ENCODE data around the gene RAB40B.
"Not testable (repeated sequence)": the region's sequence is repeated elsewhere in the genome, so short reads cannot be mapped to it uniquely, and the experiment has no call there.

RAB40B gene, protein sequence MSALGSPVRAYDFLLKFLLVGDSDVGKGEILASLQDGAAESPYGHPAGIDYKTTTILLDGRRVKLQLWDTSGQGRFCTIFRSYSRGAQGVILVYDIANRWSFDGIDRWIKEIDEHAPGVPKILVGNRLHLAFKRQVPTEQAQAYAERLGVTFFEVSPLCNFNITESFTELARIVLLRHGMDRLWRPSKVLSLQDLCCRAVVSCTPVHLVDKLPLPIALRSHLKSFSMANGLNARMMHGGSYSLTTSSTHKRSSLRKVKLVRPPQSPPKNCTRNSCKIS

DNA sequence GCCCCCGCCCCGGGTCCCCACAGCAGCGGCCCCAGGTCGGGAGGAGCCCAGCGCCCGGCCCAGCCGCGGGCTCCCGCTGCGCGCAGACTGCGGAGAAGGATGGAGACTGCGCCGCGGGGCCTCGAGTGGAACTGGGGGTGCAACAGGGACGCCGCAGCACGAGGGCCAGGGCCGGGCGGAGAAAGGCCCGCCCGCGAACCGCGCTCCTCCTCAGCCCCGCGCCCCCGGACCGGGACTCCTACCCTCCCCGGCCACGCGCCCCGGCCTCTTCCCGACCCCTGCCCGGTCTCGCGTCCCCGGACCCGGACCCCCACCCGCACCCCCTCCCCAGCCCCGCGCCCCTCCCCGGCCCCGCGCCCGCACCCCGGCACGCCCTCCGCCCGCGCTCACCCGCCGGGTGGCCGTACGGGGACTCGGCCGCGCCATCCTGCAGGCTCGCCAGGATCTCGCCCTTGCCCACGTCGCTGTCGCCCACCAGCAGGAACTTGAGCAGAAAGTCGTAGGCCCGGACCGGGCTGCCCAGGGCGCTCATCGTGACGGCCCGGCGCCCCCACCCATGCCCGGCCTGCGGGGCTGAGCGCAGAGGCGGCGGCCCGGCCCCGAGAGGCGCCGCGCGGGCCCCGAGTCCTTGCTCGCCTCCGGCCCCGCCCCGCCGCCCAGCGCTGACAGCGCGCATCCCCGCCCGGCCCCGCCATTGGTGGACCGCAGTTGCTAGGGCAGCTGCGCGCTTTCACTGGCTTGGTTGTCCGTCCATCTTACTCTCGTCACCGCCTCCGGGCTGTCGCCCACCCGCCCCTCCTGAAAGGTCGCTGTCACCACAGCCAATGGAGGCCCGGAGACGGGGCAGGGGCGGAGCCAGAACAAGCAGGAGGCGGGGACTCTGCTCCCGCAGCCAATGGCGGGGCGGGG, at the start of gene RAB40B:
Gene RAB40B (minus strand): TSS at position 634 of the 909 bp plus-strand sequence. CDS start 102 bp downstream, at position 532.
- DNase-seq (ENCODE audit: low read depth in 2 of 2), result peak; percentile 96 to 99

- DNase-seq (ENCODE audit: low read depth in 2 of 2), result no peak
Observed at GRCh38 chr17:82745524-82745923, 47.0 kb upstream of the RAB40B start.

GRCh38 chr17:82744736-82745135, 46.2 kb upstream of the RAB40B start:
- not testable (repeated sequence) for DNase-seq (ENCODE audit: low read depth in 2 of 2)

GRCh38 chr17:82743344-82744219, 45.1 kb upstream of the RAB40B start:
- DNase-seq (ENCODE audit: low read depth in 2 of 2), result no peak

- no peak for DNase-seq (ENCODE audit: low read depth in 2 of 2)
Observed at GRCh38 chr17:82740906-82741759, 42.6 kb upstream of the RAB40B start.

DNA sequence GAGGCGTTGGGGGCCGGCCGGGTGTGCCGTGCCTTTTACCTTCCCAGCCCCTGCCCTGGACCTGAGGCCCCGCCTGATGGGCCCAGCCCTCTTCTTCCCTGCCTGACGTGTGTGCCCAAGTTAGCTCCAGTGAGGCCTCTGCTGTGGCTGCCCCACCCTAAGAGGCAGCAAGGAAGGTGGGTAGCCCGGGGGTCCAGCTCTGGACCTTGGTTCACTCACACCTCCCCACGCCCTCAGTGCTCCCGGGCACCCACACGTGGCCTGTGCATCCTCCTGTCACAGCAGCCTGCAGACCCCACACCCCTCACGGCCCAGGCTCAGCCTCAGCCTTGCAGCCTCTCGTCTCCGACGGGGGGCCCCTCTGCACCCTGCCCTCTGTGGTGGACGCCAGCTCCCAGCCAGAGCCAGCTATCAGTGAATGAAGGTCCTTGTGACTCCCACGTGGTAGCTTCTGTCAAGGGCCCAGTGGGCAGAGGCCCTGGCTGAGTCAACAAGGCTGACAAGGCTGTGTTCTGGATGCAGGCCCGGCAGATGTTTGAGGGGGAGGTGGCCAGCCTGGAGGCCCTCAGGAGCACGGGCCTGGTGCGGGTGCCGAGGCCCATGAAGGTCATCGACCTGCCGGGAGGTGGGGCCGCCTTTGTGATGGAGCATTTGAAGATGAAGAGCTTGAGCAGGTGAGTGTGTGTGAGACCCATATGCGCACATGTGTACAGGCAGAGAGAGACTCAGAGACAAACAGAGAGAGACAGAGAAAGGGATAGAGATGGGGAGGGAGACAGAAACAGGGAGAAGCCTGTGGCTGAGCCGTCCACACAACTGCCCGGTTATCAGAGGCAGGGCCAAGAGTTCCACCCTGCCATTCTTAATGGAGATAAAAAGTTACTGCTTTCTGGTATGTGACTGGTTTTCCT, 39.7 kb upstream of the RAB40B start:
- no peak for DNase-seq (ENCODE audit: low read depth in 2 of 2)

DNA sequence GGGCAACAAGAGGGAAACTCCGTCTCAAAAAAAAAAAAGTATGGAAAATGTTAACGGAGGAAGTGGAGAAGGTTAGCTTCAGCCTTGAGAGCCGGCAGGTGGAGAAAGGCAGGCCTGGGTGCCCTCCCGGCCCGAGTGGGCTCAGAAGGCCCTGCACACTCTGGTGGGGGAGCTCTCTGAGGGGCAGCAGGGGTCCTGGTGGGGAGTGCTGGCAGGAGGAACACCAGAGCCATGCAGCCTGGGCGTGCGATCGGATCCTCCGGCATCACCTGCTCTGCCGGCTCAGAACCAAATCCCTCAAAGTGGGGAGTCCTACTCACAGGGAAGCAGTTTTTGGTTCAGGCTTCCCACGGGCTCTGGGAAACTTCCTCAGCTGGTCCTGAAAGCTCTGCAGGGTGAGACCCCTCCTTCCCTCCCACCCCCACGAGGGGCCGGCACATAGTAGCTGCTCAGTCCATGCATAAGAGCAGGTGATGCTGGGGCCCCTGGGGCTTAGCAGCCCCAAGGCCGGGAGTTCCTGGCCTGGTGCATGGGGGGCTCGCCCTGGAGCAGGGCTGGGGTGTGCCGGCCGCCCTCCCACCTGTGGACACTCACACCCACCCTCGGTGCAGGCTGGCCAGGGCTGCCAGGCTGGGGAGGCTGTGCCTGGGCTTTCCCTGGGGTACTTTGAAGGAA, 38.1 kb upstream of the RAB40B start:
- DNase-seq (ENCODE audit: low read depth in 2 of 2), result no peak

DNA sequence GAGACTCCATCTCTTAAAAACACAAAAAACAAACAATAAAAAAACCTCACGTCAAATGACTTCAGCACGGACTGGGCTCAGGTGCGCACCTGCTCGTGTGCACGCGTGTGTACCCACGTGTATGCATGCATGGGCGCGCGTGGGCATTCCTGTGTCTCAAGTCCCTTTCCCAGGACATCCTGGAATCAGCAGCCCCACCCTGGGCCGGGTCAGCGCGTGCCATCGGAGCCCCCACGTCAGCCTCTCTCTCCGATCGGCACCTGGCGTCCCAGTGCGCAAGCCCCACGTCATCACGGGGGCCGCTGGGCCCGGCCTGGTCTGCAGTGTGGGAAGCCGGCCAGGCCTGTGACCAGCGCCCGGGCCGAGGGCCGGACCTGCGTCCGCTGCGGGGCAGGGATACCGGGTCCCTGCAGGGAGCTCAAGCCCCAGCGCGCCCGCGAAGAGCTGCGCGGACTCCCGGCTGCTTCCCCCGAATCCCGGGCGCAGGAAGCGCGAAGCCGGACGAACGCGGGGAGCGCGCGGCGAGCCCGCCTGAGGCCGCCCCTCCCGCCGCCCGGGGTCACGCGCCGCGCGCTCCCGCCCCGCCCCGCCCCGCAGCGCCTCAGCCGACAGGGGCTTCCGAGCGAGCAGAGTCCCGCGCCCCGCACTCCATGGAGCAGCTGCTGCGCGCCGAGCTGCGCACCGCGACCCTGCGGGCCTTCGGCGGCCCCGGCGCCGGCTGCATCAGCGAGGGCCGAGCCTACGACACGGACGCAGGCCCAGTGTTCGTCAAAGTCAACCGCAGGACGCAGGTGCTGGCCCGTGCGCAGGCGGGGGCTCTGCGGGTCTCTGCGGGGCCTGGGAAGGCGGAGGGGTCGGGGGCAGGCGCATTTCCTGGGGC, 36.7 kb upstream of the RAB40B start, which contains the start of gene FN3K:
Gene FN3K (plus strand): TSS at position 629 of the 880 bp plus-strand sequence. CDS start 22 bp downstream, at position 651.
- DNase-seq (ENCODE audit: low read depth in 2 of 2), result no peak

DNA sequence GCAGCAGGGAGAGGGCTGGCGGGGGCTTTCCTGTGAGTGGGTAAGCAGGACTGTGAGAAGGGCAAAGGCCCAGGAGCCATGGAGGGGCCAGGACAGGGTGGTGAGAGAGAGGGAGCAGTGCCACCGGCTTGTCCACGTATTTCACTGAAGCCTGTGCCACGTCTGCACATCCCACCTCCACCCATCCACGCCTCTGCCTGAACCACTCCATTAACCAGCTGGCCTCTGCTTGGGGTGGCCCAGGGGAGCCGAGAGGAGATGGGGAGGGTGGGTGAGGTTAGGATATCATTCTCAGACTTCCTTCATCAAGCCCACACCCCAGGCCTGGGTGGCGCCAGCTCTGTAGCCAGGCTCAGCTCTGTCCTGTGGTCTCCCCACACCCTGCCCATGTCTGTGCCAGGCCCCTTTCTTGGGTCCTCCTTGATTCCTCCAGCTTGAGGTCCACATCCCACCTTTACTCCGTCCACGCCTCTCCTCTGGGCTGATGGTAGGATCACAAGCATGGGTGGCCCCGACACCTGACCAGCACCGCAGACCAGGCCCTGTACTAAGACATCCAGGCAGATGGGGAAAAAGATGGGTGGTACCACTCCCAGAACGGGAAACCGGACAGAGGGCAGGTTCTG, 33.7 kb upstream of the RAB40B start:
- no peak for DNase-seq (ENCODE audit: low read depth in 2 of 2)

DNA sequence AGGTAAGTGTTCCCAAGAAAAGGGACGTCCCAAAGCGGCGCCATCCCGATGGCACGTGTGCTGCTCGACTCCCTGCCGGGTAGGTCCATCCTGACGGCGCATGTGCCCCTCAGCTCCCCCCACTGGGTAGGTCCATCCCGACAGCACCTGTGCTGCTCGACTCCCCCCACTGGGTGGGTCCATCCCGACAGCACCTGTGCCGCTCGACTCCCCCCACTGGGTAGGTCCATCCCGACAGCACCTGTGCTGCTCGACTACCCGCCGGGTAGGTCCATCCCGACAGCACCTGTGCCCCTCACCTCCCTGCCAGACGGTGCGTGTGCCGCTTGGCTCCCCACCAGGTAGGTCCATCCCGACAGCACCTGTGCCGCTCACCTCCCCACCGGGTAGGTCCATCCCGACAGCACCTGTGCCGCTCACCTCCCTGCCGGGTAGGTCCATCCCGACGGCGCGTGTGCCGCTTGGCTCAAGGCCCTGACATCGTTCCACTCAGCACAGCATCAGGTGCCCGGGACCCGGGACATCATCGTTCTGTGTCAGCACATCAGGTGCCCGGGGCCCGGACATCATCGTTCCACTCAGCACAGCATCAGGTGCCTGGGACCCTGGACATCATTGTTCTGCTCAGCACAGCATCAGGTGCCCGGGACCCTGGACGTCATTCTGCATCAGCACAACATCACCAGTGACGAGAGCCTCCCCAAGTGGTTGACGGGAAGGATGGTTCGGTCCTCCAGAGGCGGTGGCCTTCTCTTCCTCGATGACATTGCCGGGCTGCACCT, 31.2 kb upstream of the RAB40B start:
- DNase-seq (ENCODE audit: low read depth in 2 of 2), result no peak

DNA sequence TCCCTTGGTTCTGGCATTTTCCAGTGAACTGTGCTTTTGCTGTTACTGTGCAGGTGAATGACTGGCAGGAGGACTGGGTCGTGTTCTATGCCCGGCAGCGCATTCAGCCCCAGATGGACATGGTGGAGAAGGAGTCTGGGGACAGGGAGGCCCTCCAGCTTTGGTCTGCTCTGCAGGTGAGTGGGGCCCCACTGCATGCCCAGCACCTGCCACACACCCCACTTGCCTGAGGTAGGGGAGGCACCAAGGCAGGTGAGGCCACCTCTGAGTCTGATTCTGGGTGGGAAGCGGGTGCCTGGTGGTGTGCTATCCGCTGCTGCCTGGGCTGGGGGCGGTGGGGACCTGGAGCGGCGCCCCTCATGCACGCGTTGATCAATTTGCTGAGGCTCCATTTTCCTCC, 27.9 kb upstream of the RAB40B start:
- no peak for DNase-seq (ENCODE audit: low read depth in 2 of 2)

GRCh38 chr17:82723169-82723807, 24.8 kb upstream of the RAB40B start:
- no peak for DNase-seq (ENCODE audit: low read depth in 2 of 2)

GRCh38 chr17:82722341-82723013, 24.0 kb upstream of the RAB40B start:
- no peak for DNase-seq (ENCODE audit: low read depth in 2 of 2)

- no peak for DNase-seq (ENCODE audit: low read depth in 2 of 2)
Observed at GRCh38 chr17:82720204-82720603, 21.7 kb upstream of the RAB40B start.

DNA sequence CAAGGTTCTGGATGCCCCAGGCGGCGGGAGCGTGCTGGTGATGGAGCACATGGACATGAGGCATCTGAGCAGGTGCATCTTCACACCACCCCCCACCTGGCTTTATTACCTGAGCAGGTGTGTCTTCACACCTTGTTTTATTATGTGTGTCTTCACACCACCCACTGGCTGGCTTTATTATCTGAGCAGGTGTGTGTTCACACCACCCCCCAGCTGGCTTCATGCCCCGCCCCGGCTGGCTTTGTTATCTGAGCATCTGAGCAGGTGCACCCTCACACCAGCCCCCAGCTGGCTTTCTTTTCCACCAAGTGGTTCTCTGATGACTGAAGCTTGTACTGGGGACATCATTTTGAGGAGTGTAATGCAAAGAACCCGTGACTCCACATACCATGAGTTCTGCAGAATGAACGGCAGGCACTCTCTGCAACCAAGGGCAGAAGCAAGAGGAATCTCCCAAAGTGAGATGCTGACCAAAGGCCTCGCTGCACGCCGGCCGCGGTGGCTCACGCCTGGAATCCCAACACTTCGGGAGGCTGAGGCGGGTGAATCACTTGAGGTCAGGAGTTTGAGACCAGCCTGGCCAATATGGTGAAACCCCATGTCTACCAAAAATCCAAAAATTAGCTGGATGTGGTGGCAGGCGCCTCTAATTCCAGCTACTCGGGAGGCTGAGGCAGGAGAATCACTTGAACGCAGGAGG, 20.6 kb upstream of the RAB40B start:
- no peak for DNase-seq (ENCODE audit: low read depth in 2 of 2)

All from stimulated activated CD8-positive, alpha-beta memory T cell treated with anti-CD3 and anti-CD28 coated beads, Interleukin-15, amount 100 ng/mL, for 48 hours (primary cell).